Keratinocyte (primary cell): ENCODE results near the gene DENND1A. TPM values are rescaled to one million over a fixed set of nuclear protein-coding genes. Genes with fewer than 3 reads are reported as not detected.
"Not testable (repeated sequence)": the region's sequence is repeated elsewhere in the genome, so short reads cannot be mapped to it uniquely, and the experiment has no call there.

Source experiments
- DNase-seq: peaks from one replicate; pipeline ENCODE4 v3.0.0-alpha.2; 2011; ENCODE audit warnings: low read depth, missing footprints, low spot score
- FAIRE-seq: peaks from 2 replicates; lab custom pipeline; 2011; peaks lifted over from hg19 to GRCh38; lab: Jason Lieb, UNC
- H2AFZ ChIP-seq: 2 replicates; pipeline ENCODE4 v1.6.0; 2012; ENCODE audit warnings: low read length, control low read depth, inconsistent platforms; ENCODE audit not compliant: control insufficient read depth
- H3K27ac ChIP-seq: 2 replicates; pipeline ENCODE4 v1.5.1; 2011; ENCODE audit warnings: low read length; ENCODE audit not compliant: control insufficient read depth, insufficient read depth
- H3K27me3 ChIP-seq: 3 replicates; pipeline ENCODE4 v1.6.0; 2011; ENCODE audit warnings: low read length; ENCODE audit not compliant: control insufficient read depth, insufficient read depth; ENCODE audit errors: extremely low read depth
- H3K36me3 ChIP-seq, 2 experiments: 2 replicates in 1 of 2; 3 replicates in 1 of 2; pipeline ENCODE4 v1.5.1; 2011; ENCODE audit warnings: low read length in 2 of 2, mild to moderate bottlenecking in 1 of 2; ENCODE audit not compliant: control insufficient read depth in 2 of 2, insufficient read depth in 2 of 2; ENCODE audit errors: extremely low read depth in 1 of 2
- H3K4me1 ChIP-seq: 3 replicates; pipeline ENCODE4 v1.5.1; 2011; ENCODE audit warnings: low read length; ENCODE audit not compliant: control insufficient read depth, insufficient read depth; ENCODE audit errors: extremely low read depth
- H3K4me2 ChIP-seq: 3 replicates; pipeline ENCODE4 v1.6.0; 2011; ENCODE audit warnings: low read depth, low read length; ENCODE audit not compliant: control insufficient read depth, insufficient read depth; ENCODE audit errors: extremely low read depth
- H3K4me3 ChIP-seq, 3 experiments: fragments of 200-600 bp in 1 of 3; sonication (generic) in 1 of 3; 2 replicates in 2 of 3; 3 replicates in 1 of 3; pipeline ENCODE4 v1.5.1; 2011 to 2016; ENCODE audit warnings: low read length in 3 of 3, mild to moderate bottlenecking in 3 of 3, control low read depth in 2 of 3, inconsistent platforms in 1 of 3, low read depth in 1 of 3, mixed read lengths in 1 of 3, mixed run types in 1 of 3, moderate library complexity in 1 of 3; ENCODE audit not compliant: control insufficient read depth in 2 of 3, insufficient read depth in 2 of 3; ENCODE audit errors: extremely low read depth in 1 of 3
- H3K79me2 ChIP-seq: 2 replicates; pipeline ENCODE4 v1.6.0; 2012; ENCODE audit warnings: low read length; ENCODE audit not compliant: control insufficient read depth, insufficient read depth
- H3K9ac ChIP-seq: 3 replicates; pipeline ENCODE4 v1.6.0; 2011; ENCODE audit warnings: low read length; ENCODE audit not compliant: control insufficient read depth, insufficient read depth; ENCODE audit errors: extremely low read depth
- H3K9me1 ChIP-seq: 3 replicates; pipeline ENCODE4 v1.6.0; 2011; ENCODE audit warnings: low read length; ENCODE audit not compliant: control insufficient read depth, insufficient read depth; ENCODE audit errors: extremely low read depth
- H3K9me3 ChIP-seq: 2 replicates; pipeline ENCODE4 v1.5.1; 2012; ENCODE audit warnings: low read depth, low read length; ENCODE audit not compliant: control insufficient read depth
- H4K20me1 ChIP-seq: 3 replicates; pipeline ENCODE4 v1.6.0; 2011; ENCODE audit warnings: low read length; ENCODE audit not compliant: control insufficient read depth, insufficient read depth; ENCODE audit errors: extremely low read depth
- CTCF ChIP-seq, 3 experiments: IDR thresholded peaks in 1 of 3; conservative IDR thresholded peaks in 1 of 3; optimal IDR thresholded peaks in 1 of 3; 2 replicates in 2 of 3; 3 replicates in 1 of 3; pipeline versions ENCODE3 to v1.5.1; 2011; ENCODE audit warnings: low read length in 3 of 3, mild to moderate bottlenecking in 3 of 3, moderate library complexity in 2 of 3, control low read depth in 1 of 3, inconsistent platforms in 1 of 3; ENCODE audit not compliant: insufficient read depth in 2 of 3; ENCODE audit errors: extremely low read depth in 1 of 3
- EZH2 ChIP-seq: IDR thresholded peaks from one replicate; pipeline ENCODE4 v1.6.1; 2012; ENCODE audit warnings: inconsistent platforms, mild to moderate bottlenecking, low read length, moderate library complexity
- dilution Hi-C: fragments of 300-500 bp; cut with MboI; formaldehyde crosslinking; loops from one replicate; pipeline ENCODE4 v1.7.0; 2020; ENCODE audit warnings: low sequenced_read_pairs; ENCODE audit not compliant: extremely low pct_ligation_motif_present
- polyA plus RNA-seq, 5 experiments: library from polyadenylated mRNA; depleted of rRNA in 3 of 5; stranded (reverse) in 3 of 5; stranded (forward) in 1 of 5; unstranded in 1 of 5; fragments of >200 nt; gene quantifications; 1 replicate in 1 of 5; 2 replicates in 3 of 5; 3 replicates in 1 of 5; pipeline versions ENCODE4 v1.2.1 to v1.2.3, GENCODE V29; 2011 to 2012; ENCODE audit warnings: missing spikeins in 2 of 5, low read depth in 1 of 5, low replicate concordance in 1 of 5

DENND1A gene
- polyA plus RNA-seq, 1 donor (not counting 4 experiments of a cell fraction or from before 2014, with no cell fraction given) = 13.0 TPM

GRCh38 chr9:123911024-123911423 is 18.9 kb downstream of the DENND1A start:
- DNase-seq = no peak
- H3K79me2 ChIP-seq = no peaks in the 10 kb centered on the region

DNA sequence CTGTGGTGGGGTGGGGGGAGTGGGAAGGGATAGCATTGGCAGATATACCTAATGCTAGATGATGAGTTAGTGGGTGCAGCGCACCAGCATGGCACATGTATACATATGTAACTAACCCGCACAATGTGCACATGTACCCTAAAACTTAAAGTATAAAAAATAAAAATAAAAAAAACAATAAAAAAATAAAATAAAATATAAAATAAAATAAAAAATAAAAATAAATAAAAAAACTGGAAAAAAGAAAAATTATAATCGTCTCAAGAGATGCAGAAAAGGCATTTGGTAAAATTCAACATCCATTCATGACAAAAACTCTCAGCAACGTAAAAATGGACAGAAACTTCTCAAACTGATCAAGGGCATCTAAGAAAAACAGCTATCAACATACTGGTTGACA is 20.7 kb downstream of the DENND1A start:
- FAIRE-seq, DNase-seq, dilution Hi-C loops, H3K9me1 ChIP-seq, H3K9ac ChIP-seq, H3K27ac ChIP-seq, H3K36me3 ChIP-seq, H3K4me3 ChIP-seq, H3K4me1 ChIP-seq, H3K79me2 ChIP-seq, H3K9me3 ChIP-seq, H2AFZ ChIP-seq, H4K20me1 ChIP-seq, H3K27me3 ChIP-seq, H3K4me2 ChIP-seq: not testable (repeated sequence)

More at GRCh38 chr9:123911024-123911423, 18.9 kb downstream of the DENND1A start:
- Histone ChIP-seq H3K9me1 (no peaks in the 10 kb centered on the region), H2AFZ (no peak overlapping the region), H3K9ac (no peak overlapping the region), H3K4me3 (no peak overlapping the region), H3K9me3 (no peaks in the 10 kb centered on the region), H3K4me1 (no peaks in the 10 kb centered on the region), H3K27me3 (no peaks in the 10 kb centered on the region), H4K20me1 (no peaks in the 10 kb centered on the region), H3K27ac (no peak overlapping the region), H3K36me3 (no peaks in the 10 kb centered on the region), H3K4me2 (no peak overlapping the region)
- dilution Hi-C loops = no loop called here
- no peak for TF ChIP-seq CTCF (optimal IDR thresholded peaks at IDR 0.05 in 1 of 3, IDR thresholded peaks at IDR 0.05 in 1 of 3, conservative IDR thresholded peaks at IDR 0.05 in 1 of 3; ENCODE audit: extremely low read depth in 1 of 3, insufficient read depth in 2 of 3, low read length in 3 of 3)
- TF ChIP-seq EZH2 = no peak
- FAIRE-seq = no peak

DNA sequence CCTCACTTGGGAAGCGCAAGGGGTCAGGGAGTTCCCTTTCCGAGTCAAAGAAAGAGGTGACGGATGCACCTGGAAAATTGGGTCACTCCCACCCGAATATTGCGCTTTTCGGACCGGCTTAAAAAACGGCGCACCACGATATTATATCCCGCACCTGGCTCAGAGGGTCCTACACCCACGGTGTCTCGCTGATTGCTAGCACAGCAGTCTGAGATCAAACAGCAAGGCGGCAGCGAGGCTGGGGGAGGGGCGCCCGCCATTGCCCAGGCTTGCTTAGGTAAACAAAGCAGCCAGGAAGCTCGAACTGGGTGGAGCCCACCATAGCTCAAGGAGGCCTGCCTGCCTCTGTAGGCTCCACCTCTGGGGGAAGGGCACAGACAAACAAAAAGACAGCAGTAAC is 26.4 kb downstream of the DENND1A start:
- DNase-seq, H3K79me2 ChIP-seq, FAIRE-seq, H2AFZ ChIP-seq, H3K9me1 ChIP-seq, H3K4me2 ChIP-seq, H3K9me3 ChIP-seq, H4K20me1 ChIP-seq, H3K4me3 ChIP-seq, dilution Hi-C loops, H3K27ac ChIP-seq, H3K4me1 ChIP-seq, H3K9ac ChIP-seq, H3K27me3 ChIP-seq, H3K36me3 ChIP-seq: not testable (repeated sequence)
